ENCODE results near the gene UPF1.

Gene UPF1

DNA sequence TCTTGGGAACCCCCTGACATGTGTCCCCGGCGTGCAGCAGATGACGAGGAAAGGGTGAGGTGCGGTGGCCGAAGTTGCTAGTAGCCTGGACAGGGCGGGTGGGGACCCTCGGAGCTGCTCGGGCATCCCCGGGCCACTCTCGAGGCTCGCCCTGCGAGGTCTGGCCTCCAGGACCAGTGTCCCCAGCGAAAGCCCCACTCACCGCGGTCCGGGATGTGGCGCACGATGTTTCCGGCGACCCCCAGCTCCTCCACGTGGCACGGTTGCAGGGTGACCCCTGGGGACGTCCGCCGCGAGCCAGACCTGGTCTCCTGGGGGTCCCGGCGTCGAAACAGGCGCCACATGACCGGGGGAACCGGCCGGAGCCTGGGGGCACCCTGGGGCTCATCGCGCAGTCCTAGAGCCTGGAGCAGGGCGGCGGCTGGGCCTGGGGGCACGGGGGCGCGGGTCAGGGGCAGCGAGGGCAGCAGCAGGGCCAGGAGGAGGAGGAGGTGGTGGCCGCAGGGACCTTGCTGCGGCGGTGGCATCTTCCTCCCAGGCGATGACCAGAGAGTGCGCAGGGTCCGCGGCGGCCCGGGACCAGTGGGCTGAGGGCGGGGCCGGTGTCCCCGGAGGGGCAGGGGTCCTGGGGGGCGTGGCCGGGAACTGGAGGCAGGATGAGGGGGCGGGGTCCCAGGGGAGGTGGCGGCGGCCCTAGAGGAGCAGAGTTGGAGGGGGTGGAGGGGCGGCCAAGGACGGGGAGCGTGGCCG lies 38.2 kb downstream of the UPF1 start:
- no peak overlapping the region for H3K4me3 ChIP-seq (ENCODE audit: low read length)
- no peaks in the 10 kb centered on the region for H3K9me3 ChIP-seq (ENCODE audit: low read length)
- no peak overlapping the region for H2AFZ ChIP-seq (ENCODE audit: low read depth, low read length)
- no peaks in the 10 kb centered on the region for H3K4me1 ChIP-seq (ENCODE audit: insufficient read depth, low read length)
- peaks cover 33% of the 10 kb centered on the region for H3K36me3 ChIP-seq (ENCODE audit: insufficient read depth, low read length)
- H3K27me3 ChIP-seq (ENCODE audit: insufficient read depth, low read length) = no peaks in the 10 kb centered on the region

DNA sequence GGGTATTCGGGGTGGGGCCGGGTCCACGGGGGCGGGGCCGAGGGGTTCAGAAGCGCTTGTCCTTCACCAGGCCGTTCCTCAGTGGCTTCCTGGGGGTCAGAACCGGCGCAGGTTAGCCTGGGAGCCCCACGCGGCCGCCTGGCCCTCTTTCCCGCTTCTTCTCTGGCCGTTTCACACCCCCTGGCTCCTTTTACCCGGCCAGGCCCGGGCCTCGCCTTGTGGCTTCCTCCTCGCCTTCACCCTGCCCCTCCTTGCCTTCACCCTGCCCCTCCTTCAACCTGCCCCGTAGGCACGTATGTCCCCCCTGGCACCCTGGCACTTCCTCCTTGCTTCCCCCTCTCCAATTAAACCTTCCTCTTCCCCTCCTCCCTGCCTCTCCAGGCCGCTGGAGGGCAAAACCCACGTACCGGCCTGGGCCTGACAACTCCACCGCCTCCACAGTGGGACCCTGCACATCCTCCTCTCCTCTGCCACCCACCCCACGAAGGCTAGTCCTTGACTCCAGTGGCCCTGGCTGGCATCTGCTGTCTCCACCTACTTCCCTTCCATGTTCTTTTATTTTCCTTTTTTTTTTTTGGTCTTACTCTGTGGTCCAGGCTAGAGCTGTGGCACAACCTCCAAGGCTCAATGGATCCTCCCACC lies 38.9 kb downstream of the UPF1 start:
- Histone ChIP-seq H3K9me3 (ENCODE audit: low read length) (peaks cover 2% of the 10 kb centered on the region), H3K4me3 (ENCODE audit: low read length) (no peak overlapping the region), H3K36me3 (ENCODE audit: insufficient read depth, low read length) (peaks cover 30% of the 10 kb centered on the region), H3K27me3 (ENCODE audit: insufficient read depth, low read length) (no peaks in the 10 kb centered on the region), H2AFZ (ENCODE audit: low read depth, low read length) (no peak overlapping the region), H3K4me1 (ENCODE audit: insufficient read depth, low read length) (no peaks in the 10 kb centered on the region)

DNA sequence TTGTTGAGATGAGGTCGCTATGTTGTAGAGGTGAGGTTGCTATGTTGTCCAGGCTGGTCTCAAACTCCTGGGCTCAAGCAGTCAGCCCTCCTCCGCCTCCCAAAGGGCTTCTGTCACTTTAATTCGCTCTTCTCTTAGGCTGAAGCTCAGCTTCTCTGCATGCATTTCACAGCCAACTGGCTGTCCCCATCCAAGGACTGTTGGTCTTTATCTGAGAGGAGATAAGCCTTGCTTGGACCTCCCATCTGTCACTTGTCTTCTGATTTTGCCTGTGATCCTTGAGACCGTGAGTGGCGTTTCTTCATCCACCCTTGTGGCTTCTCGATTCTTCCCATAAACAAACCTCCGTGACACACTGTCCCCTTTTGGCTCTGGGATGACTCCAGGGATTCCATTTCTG lies 39.8 kb downstream of the UPF1 start:
- Histone ChIP-seq H3K4me1 (ENCODE audit: insufficient read depth, low read length) (no peaks in the 10 kb centered on the region), H3K27me3 (ENCODE audit: insufficient read depth, low read length) (no peaks in the 10 kb centered on the region), H3K9me3 (ENCODE audit: low read length) (peaks cover 3% of the 10 kb centered on the region), H3K36me3 (ENCODE audit: insufficient read depth, low read length) (peaks cover 29% of the 10 kb centered on the region), H2AFZ (ENCODE audit: low read depth, low read length) (no peak overlapping the region), H3K4me3 (ENCODE audit: low read length) (no peak overlapping the region)

DNA sequence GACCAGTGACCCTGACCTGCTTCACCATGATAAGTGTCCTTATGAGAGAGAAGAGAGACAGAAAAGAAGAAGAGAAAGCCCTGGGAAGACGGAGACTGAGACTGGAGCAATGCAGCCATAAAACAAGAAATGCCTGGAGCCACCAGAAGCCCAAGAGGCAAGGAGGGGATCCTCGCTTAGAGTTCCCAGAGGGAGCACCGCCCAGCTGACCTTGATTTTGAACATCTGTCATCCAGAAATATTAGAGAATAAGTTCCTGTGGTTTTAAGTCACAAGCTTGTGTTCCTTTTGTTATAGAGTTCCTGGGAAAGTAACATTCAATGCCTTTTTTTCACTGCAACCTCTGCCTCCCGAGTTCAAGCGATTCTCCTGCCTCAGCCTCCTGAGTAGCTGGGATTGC lies 44.0 kb downstream of the UPF1 start:
- Histone ChIP-seq H2AFZ (ENCODE audit: low read depth, low read length) (no peak overlapping the region), H3K27me3 (ENCODE audit: insufficient read depth, low read length) (no peaks in the 10 kb centered on the region), H3K36me3 (ENCODE audit: insufficient read depth, low read length) (peaks cover 58% of the 10 kb centered on the region), H3K4me3 (ENCODE audit: low read length) (no peak overlapping the region), H3K9me3 (ENCODE audit: low read length) (peaks cover 21% of the 10 kb centered on the region), H3K4me1 (ENCODE audit: insufficient read depth, low read length) (no peaks in the 10 kb centered on the region)

GRCh38 chr19:18876865-18877264 lies 45.1 kb downstream of the UPF1 start:
- H3K27me3 ChIP-seq (ENCODE audit: insufficient read depth, low read length) = no peaks in the 10 kb centered on the region
- no peak overlapping the region for H2AFZ ChIP-seq (ENCODE audit: low read depth, low read length)
- peaks cover 21% of the 10 kb centered on the region for H3K9me3 ChIP-seq (ENCODE audit: low read length)
- no peaks in the 10 kb centered on the region for H3K4me1 ChIP-seq (ENCODE audit: insufficient read depth, low read length)
- no peak overlapping the region for H3K4me3 ChIP-seq (ENCODE audit: low read length)
- H3K36me3 ChIP-seq (ENCODE audit: insufficient read depth, low read length) = peaks cover 67% of the 10 kb centered on the region

- Histone ChIP-seq H3K36me3 (ENCODE audit: insufficient read depth, low read length) (peaks cover 75% of the 10 kb centered on the region), H2AFZ (ENCODE audit: low read depth, low read length) (no peak overlapping the region), H3K4me3 (ENCODE audit: low read length) (no peak overlapping the region), H3K4me1 (ENCODE audit: insufficient read depth, low read length) (no peaks in the 10 kb centered on the region), H3K9me3 (ENCODE audit: low read length) (peaks cover 21% of the 10 kb centered on the region), H3K27me3 (ENCODE audit: insufficient read depth, low read length) (no peaks in the 10 kb centered on the region)
Observed at GRCh38 chr19:18878058-18878797, 46.5 kb downstream of the UPF1 start.

DNA sequence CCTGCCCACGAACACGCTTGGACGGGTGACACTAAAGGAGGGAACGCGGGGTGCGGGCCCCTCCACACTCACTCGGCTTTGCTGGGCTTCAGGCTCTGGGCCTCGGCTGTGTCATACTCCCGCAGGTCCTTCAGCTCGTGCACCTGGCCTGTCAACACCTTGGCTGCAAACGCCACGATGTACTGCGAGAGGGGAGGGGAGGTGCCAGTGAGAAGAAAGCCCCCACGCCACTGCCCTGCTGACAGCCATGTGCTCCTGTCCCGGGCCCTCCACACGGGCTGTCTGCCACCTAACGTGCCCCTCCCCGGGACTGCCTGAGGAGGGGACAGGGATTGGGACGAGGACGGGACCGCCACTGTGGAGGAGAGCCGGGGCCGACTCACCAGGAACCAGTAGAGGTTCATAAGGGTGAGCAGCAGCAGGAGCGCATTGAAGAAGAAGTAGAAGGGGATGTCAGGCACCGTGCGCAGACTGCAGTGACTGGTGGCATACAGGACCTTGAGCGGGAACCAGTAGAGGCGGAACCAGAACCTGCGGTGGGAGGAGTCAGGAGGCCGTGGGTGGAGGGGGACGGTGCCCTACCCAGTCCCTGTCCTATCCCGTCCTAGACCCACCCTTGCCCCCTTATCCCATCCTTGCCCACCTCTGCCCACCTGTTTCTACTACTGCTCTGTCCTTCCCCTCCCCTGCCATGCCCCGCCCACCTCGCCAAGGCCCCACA lies 47.3 kb downstream of the UPF1 start:
- H3K4me1 ChIP-seq (ENCODE audit: insufficient read depth, low read length) = no peaks in the 10 kb centered on the region
- peaks cover 21% of the 10 kb centered on the region for H3K9me3 ChIP-seq (ENCODE audit: low read length)
- H3K36me3 ChIP-seq (ENCODE audit: insufficient read depth, low read length) = peaks cover 81% of the 10 kb centered on the region
- no peaks in the 10 kb centered on the region for H3K27me3 ChIP-seq (ENCODE audit: insufficient read depth, low read length)
- no peak overlapping the region for H2AFZ ChIP-seq (ENCODE audit: low read depth, low read length)
- no peak overlapping the region for H3K4me3 ChIP-seq (ENCODE audit: low read length)

DNA sequence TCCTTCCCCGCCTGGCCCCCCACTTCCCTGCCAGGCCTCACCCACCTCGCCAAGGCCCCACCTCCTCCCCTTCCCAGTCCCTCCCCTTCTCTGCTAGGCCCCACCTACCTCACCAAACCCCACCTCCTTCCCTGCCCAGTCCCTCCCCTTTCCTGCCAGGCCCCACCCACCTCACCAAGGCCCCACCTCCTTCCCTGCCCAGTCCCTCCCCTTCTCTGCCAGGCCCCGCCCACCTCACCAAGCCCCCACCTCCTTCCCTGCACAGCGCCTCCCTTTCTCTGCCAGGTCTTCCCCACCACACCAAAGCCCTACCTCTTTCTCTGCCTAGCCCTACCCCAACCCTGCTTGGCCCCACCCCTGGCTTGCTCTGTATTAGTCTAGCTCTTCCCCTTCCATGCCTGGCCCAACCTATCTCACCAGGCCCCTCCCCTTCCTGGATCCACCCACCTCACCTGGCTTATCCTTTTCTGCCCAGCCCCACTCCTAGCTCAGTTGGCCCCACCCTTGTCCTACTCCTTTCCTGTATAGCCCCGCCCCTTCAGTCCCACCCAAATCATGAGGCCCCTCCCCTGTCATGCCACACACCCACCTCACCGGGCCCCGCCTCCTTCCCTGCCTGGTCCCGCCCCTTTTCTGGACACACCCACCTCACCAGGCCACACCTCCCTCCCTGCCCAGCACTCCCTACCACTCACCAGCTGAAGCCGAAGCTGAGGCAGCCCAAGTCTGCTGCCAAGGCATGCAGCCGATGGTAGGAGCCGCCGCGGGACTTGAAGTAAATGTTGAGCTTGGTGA lies 48.0 kb downstream of the UPF1 start:
- Histone ChIP-seq H3K9me3 (ENCODE audit: low read length) (peaks cover 21% of the 10 kb centered on the region), H2AFZ (ENCODE audit: low read depth, low read length) (no peak overlapping the region), H3K27me3 (ENCODE audit: insufficient read depth, low read length) (no peaks in the 10 kb centered on the region), H3K4me3 (ENCODE audit: low read length) (no peak overlapping the region), H3K4me1 (ENCODE audit: insufficient read depth, low read length) (no peaks in the 10 kb centered on the region), H3K36me3 (ENCODE audit: insufficient read depth, low read length) (peaks cover 77% of the 10 kb centered on the region)

DNA sequence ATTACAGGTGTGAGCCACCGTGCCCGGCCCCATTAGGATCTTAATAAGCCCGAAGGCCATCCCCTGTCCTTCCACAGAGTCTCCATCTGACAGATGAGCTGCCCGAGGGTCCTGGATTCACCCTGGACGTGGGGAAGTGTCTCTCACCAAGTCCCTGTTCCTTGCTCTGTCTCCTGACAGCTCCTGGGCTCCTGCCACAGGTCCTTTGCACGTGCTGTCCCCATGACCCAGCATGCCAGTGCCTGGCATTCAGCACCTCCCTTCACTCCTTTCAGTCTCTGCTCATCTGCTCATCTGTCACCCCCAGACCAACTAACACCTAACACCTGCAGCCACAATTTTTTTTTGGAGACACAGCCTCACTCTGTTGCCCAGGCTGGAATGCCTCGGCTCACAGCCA lies 49.7 kb downstream of the UPF1 start:
- Histone ChIP-seq H3K4me1 (ENCODE audit: insufficient read depth, low read length) (no peaks in the 10 kb centered on the region), H3K9me3 (ENCODE audit: low read length) (peaks cover 18% of the 10 kb centered on the region), H2AFZ (ENCODE audit: low read depth, low read length) (no peak overlapping the region), H3K36me3 (ENCODE audit: insufficient read depth, low read length) (peaks cover 72% of the 10 kb centered on the region), H3K27me3 (ENCODE audit: insufficient read depth, low read length) (no peaks in the 10 kb centered on the region), H3K4me3 (ENCODE audit: low read length) (no peak overlapping the region)

GRCh38 chr19:18883526-18884304 lies 52.0 kb downstream of the UPF1 start:
- H3K36me3 ChIP-seq (ENCODE audit: insufficient read depth, low read length) = peaks cover 59% of the 10 kb centered on the region
- no peaks in the 10 kb centered on the region for H3K27me3 ChIP-seq (ENCODE audit: insufficient read depth, low read length)
- peaks cover 4% of the 10 kb centered on the region for H3K9me3 ChIP-seq (ENCODE audit: low read length)
- no peak overlapping the region for H3K4me3 ChIP-seq (ENCODE audit: low read length)
- no peak overlapping the region for H2AFZ ChIP-seq (ENCODE audit: low read depth, low read length)
- no peaks in the 10 kb centered on the region for H3K4me1 ChIP-seq (ENCODE audit: insufficient read depth, low read length)

GRCh38 chr19:18886972-18887371 lies 55.2 kb downstream of the UPF1 start:
- H3K9me3 ChIP-seq (ENCODE audit: low read length) = no peaks in the 10 kb centered on the region
- peaks cover 49% of the 10 kb centered on the region for H3K36me3 ChIP-seq (ENCODE audit: insufficient read depth, low read length)
- H3K4me1 ChIP-seq (ENCODE audit: insufficient read depth, low read length) = no peaks in the 10 kb centered on the region
- H2AFZ ChIP-seq (ENCODE audit: low read depth, low read length) = no peak overlapping the region
- H3K27me3 ChIP-seq (ENCODE audit: insufficient read depth, low read length) = no peaks in the 10 kb centered on the region
- no peak overlapping the region for H3K4me3 ChIP-seq (ENCODE audit: low read length)

Measured in neuron (in vitro differentiated cells).